ENCODE data around the gene VARS1.

VARS1 gene

DNA sequence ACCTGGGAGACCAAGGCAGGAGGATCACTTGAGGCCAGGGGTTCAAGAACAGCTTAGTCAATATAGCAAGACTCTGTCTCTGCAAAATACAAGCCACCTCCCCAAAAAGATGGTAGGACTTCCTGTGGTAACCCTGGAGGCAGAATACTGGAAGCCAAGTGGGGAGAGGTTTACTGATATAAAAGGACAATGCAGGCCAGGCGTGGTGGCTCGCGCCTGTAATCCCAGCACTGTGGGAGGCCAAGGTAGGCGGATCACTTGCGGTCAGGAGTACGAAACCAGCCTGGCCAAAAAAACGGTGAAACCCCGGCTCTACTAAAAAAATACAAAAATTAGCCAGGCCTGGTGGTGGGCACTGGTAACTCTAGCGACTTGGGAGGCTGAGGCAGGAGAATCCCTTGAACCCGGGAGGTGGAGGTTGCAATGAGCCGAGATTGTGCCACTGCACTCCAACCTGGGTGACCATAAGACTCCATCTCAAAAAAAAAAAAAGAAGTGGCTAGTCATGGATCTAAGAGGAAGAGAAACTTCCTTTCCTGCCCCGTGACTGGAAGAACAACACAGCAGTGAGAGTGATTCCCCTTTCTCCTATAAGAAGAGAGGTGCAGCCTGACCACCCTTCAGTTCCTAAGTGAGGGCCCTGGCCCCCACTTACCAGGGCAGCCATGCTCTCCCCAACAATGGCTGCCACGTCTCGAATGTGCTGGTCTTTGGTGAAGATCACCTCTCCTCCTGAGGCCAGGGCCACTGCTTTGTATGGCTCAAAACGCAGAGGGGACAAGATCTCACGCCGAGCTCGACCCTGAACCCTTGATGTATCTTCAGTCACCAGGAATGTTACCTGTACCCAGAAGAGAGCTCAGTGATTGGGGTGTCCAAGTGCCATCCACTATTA is 26.9 kb downstream of the VARS1 start:
- no peak for DNase-seq

GRCh38 chr6:31767096-31767645 is 28.4 kb downstream of the VARS1 start:
- no peak for DNase-seq

DNA sequence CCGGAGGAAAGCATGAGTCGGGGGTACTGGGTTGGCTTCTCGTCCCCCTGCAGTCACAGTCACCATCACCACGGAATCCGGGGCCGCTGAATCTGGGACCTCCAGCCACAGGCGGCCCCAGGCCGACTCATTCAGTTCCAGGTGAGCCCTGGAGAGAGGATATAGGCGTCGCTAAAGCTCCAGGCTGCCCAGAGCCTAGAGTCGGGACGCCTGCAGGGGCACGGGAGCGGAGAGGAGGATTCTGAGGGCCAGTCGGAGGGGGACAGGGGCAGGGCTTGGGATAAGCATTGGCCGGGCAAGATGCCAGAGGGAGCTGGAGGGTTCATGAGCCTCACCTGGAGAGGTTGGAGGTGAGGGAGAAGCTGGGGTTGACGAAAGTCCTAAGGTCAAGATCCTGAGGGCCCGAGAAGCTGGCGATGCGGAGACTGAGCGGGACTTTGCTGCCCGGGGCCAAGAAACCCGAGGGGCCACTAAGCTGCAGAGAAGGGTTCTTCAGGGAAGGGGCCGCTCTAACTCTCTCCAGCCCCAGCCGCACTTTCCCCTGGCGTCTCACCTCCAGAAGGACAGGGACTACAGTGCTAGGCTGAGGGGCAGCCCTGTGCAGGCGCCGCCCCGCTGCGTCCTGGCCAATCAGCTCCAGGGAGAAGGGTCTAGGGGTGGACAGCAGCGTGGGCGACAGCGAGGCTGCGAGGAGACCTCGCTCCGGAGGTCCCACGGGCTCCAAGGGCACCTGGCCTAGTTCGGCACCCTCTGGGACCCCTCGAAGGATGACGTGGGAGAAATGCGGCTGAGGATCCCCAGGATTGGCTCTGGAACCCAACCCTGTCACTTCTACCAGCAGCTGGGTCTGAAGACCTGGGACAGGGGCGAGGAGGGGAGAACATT is 29.4 kb downstream of the VARS1 start:
- DNase-seq = peak; percentile 54

DNA sequence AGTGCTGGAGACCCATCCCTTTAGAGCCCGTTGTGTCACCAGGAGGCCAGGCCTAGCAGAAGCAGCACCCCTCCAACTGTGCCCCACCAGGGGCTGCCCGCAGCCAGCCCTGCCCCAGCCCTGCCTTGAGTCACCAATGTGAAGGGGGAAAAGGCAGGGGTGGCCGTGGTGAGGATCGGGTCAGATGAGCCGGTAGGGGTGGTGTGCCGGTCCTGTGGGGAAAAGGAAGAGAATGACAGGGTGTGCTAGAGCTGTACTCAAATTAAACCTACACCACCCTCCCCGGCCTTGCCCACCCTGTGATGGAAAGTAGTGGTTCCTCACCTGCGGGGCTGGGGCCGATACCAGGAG is 30.0 kb downstream of the VARS1 start:
- DNase-seq = no peak

DNA sequence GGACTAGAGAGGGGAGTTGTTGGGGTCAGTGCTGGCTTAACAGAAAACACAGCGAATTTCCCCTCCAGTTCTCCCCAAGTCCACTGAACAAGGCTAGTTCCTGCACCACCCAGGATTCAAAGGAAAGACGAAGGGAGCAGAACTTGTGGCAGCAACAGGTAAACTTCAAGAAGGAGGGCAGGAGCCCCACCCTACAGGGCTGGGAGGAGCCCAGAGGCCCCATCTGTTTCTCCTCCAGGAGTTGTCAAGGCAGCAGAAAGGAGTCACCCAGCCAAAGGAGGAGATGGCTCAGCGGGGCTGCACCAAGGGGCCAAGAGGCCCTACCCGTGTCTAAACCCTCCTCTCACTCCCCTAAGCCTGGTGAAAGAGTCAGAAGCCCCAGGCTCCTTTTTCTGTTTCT is 31.4 kb downstream of the VARS1 start:
- no peak for DNase-seq

- DNase-seq = no peak
Observed at GRCh38 chr6:31763619-31763940, 32.0 kb downstream of the VARS1 start.

GRCh38 chr6:31762878-31763618 is 32.5 kb downstream of the VARS1 start:
- no peak for DNase-seq

- DNase-seq = no peak
Observed at GRCh38 chr6:31762356-31762755, 33.2 kb downstream of the VARS1 start, which contains the start of gene SAPCD1. Gene SAPCD1, plus strand, starts transcription at chr6:31762656. Its CDS starts 399 bp downstream, at chr6:31763055.

- no peak for DNase-seq
Observed at GRCh38 chr6:31761343-31761742, 34.2 kb downstream of the VARS1 start.

DNA sequence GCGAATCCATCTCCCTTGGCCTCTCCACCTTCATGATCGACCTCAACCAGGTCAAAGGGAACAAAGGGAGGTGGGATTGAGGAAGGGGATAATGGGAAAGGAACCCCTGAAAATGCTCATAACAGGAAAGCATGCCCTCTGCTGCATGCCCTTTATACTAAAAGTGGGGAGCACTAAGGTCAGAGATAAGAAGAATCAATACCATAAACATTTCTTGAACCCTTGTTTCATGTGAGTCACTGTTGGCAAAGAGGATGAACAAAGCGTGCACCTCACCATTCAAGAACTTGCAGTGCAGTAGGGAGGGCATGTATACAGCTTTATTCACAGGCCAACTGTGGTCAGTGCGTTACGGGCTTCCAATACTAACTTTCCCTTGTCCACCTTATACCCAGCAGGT is 34.8 kb downstream of the VARS1 start:
- no peak for DNase-seq

GRCh38 chr6:31758281-31758680 is 37.3 kb downstream of the VARS1 start:
- no peak for DNase-seq

DNA sequence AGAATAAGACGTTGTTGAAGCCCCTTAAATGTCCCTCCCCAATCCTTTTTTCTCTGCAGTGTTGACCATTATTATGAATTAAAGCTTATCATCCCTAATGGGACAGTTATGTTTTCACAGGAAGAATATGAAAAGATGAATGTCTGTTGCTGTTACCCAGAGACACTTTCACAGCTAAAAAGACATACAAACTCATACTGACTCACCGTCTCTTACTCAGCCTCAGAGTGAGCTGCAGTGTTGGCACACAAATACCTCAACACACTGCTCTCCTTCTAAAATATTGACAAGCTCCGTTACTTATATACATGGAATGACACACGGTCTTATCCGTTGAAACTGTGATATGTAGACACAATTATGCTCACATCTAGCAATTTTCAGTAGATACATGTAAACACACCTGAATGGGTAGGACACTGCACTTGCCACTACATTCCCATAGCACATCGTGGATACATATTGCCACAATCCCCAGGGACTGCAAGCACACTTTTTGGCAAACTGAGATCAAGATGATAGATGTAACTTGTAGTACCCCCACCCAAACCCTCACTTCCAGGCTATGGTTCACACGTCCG is 42.7 kb downstream of the VARS1 start:
- DNase-seq = no peak

GRCh38 chr6:31750411-31751022 is 45.0 kb downstream of the VARS1 start:
- DNase-seq = no peak

GRCh38 chr6:31749301-31750036 is 46.1 kb downstream of the VARS1 start:
- no peak for DNase-seq
